ENCODE data around the gene PLEK2. TPM values are rescaled to one million over a fixed set of nuclear protein-coding genes. Genes with fewer than 3 reads are reported as not detected.

The PLEK2 gene
- polyA plus RNA-seq, 2 of the 4 experiments (the other 2 are of a cell fraction): 14.6 to 14.7 TPM

- POLR2A ChIA-PET: no interaction called here
- H3K27ac ChIP-seq: no peak overlapping the region
- FAIRE-seq (no peak), ATAC-seq (no peak), DNase-seq (ENCODE audit: low read depth in 1 of 2, low spot score in 1 of 2) (no peak)
- no peaks in the 10 kb centered on the region for H3K9me3 ChIP-seq
- H3K4me2 ChIP-seq: no peak overlapping the region
- H3K4me1 ChIP-seq: peaks cover 14% of the 10 kb centered on the region
- CTCF ChIA-PET: interaction anchor here (0.6 to 21.5 kb wide), 4 partner anchors 11 to 289 kb away, joined by 3 to 517 read pairs (median 4); partner anchors contain the start of gene PLEK2
- TF ChIP-seq BHLHE40 (IDR thresholded peaks at IDR 0.05; ENCODE audit: low read depth, low read length) (no peak), FOSB (CRISPR knock-in tag; IDR thresholded peaks at IDR 0.05) (no peak)
- no peak overlapping the region for H3K4me3 ChIP-seq
- 78% methylated on average over 2 of the region's 2 CpGs for WGBS (ENCODE audit: missing lambda C conversion rate)
These were observed 11.5 kb upstream of the PLEK2 start for GRCh38 chr14:67423424-67423823.

- FAIRE-seq (no peak), ATAC-seq (no peak), DNase-seq (ENCODE audit: low read depth in 1 of 2, low spot score in 1 of 2) (no peak)
- peaks cover 12% of the 10 kb centered on the region for H3K4me1 ChIP-seq
- no peak overlapping the region for H3K4me2 ChIP-seq
- ChIA-PET POLR2A (no interaction called here), CTCF (interaction anchor here (1.3 to 21.5 kb wide), 6 partner anchors 11 to 245 kb away, joined by 3 to 517 read pairs (median 8); no protein-coding TSS in a partner anchor)
- WGBS (ENCODE audit: missing lambda C conversion rate): 85% methylated on average over 11 of the region's 11 CpGs
- TF ChIP-seq HMGXB4 (CRISPR knock-in tag; IDR thresholded peaks at IDR 0.05; ENCODE audit: borderline replicate concordance): no peak
- TF ChIP-seq FOSB (CRISPR knock-in tag; IDR thresholded peaks at IDR 0.05): no peak
- no peak for TF ChIP-seq EP300 (IDR thresholded peaks at IDR 0.05)
- no peak for TF ChIP-seq HOXB5 (CRISPR knock-in tag; IDR thresholded peaks at IDR 0.05)
- TF ChIP-seq PHF8 (IDR thresholded peaks at IDR 0.05; ENCODE audit: borderline replicate concordance, low read depth): no peak
- TF ChIP-seq ZNF302 (CRISPR knock-in tag; IDR thresholded peaks at IDR 0.05): no peak
- no peak for TF ChIP-seq HEYL (CRISPR knock-in tag; IDR thresholded peaks at IDR 0.05)
- no peak for TF ChIP-seq HES2 (IDR thresholded peaks at IDR 0.05)
- H3K4me3 ChIP-seq: no peak overlapping the region
- H3K27ac ChIP-seq: no peak overlapping the region
- no peaks in the 10 kb centered on the region for H3K9me3 ChIP-seq
These were observed 9.6 kb upstream of the PLEK2 start for GRCh38 chr14:67421356-67422224.

GRCh38 chr14:67420102-67420739, 8.3 kb upstream of the PLEK2 start:
- no peak for FAIRE-seq
- H3K27ac ChIP-seq: no peak overlapping the region
- H3K4me1 ChIP-seq: peaks cover 12% of the 10 kb centered on the region
- no peaks in the 10 kb centered on the region for H3K9me3 ChIP-seq
- no peak for TF ChIP-seq TFCP2L1 (CRISPR knock-in tag; IDR thresholded peaks at IDR 0.05)
- TF ChIP-seq RNF2 (IDR thresholded peaks at IDR 0.05; ENCODE audit: borderline replicate concordance, low read depth): no peak
- TF ChIP-seq CTCF (IDR thresholded peaks at IDR 0.05): peak; percentile 50
- peak in 1 of 2 experiments; percentile 43; a peak in 1 of 5 replicates for TF ChIP-seq RAD21 (conservative IDR thresholded peaks at IDR 0.05 in 1 of 2, IDR thresholded peaks at IDR 0.05 in 1 of 2)
- H3K4me3 ChIP-seq: no peak overlapping the region
- no peak overlapping the region for H3K4me2 ChIP-seq
- ChIA-PET CTCF (interaction anchor here (0.5 to 21.5 kb wide), 12 partner anchors 10 to 1061 kb away, joined by 3 to 517 read pairs (median 4); no protein-coding TSS in a partner anchor), POLR2A (no interaction called here)
- 74% methylated on average over 11 of the region's 12 CpGs for WGBS (ENCODE audit: missing lambda C conversion rate)
- peak; percentile 49 to 85; a peak in 5 of 6 replicates for ATAC-seq
- DNase-seq (ENCODE audit: low read depth in 1 of 2, low spot score in 1 of 2): no peak
